Nephron progenitor cell (in vitro differentiated cells): ENCODE measurements around the gene FSIP1.

Experiments used
- DNase-seq: peaks from one replicate; pipeline ENCODE4 v3.0.0; 2021
- H3K27ac Mint-ChIP-seq: 2 replicates; pipeline ENCODE4 v1.8.0; 2021; ENCODE audit warnings: mild to moderate bottlenecking, moderate library complexity, mixed read lengths
- H3K27me3 Mint-ChIP-seq: 2 replicates; pipeline ENCODE4 v1.8.0; 2021; ENCODE audit warnings: mild to moderate bottlenecking, low read depth, mixed read lengths; ENCODE audit not compliant: poor library complexity
- H3K36me3 Mint-ChIP-seq: 2 replicates; pipeline ENCODE4 v1.8.0; 2021; ENCODE audit warnings: low read depth, mixed read lengths
- H3K4me1 Mint-ChIP-seq: 2 replicates; pipeline ENCODE4 v1.8.0; 2021; ENCODE audit warnings: mixed read lengths
- H3K4me3 Mint-ChIP-seq: 2 replicates; pipeline ENCODE4 v1.8.0; 2021; ENCODE audit warnings: mild to moderate bottlenecking, moderate library complexity, mixed read lengths
- H3K9me3 Mint-ChIP-seq: 2 replicates; pipeline ENCODE4 v1.8.0; 2021; ENCODE audit warnings: mild to moderate bottlenecking, moderate library complexity, mixed read lengths
- TF ChIP-seq, protein P1 (sequence below): fragments of 200-600 bp; sonication (generic); IDR thresholded peaks from 2 replicates; pipeline ENCODE4 v1.5.0; 2021; ENCODE audit warnings: antibody characterized with exemption

FSIP1 gene

DNA sequence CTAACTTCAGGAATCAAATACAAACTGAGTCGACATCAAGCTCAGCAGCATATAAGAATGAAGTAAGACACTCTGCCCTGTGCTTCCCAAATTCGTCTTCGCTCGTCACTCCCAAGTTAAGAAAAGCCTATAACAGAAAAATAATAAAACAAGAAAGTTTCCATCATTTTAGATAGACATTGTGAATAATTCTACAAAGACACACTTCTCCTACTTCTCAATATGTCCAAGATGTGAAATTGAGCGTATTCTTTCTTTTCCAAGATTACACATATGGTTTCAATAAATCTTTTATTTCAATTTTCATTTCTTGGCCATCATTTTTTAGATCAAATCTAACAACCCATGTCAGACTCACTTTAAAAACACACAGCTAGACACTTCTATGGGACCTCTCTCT, 85.1 kb downstream of the FSIP1 start:
- H3K27ac Mint-ChIP-seq = no peak overlapping the region
- H3K9me3 Mint-ChIP-seq = no peaks in the 10 kb centered on the region

GRCh38 chr15:39695793-39696192, 86.8 kb downstream of the FSIP1 start:
- H3K4me1 Mint-ChIP-seq = peaks cover 33% of the 10 kb centered on the region
- H3K27ac Mint-ChIP-seq = no peak overlapping the region
- no peaks in the 10 kb centered on the region for H3K9me3 Mint-ChIP-seq
- DNase-seq = no peak
- no peaks in the 10 kb centered on the region for H3K36me3 Mint-ChIP-seq
- TF ChIP-seq, protein P1, sequence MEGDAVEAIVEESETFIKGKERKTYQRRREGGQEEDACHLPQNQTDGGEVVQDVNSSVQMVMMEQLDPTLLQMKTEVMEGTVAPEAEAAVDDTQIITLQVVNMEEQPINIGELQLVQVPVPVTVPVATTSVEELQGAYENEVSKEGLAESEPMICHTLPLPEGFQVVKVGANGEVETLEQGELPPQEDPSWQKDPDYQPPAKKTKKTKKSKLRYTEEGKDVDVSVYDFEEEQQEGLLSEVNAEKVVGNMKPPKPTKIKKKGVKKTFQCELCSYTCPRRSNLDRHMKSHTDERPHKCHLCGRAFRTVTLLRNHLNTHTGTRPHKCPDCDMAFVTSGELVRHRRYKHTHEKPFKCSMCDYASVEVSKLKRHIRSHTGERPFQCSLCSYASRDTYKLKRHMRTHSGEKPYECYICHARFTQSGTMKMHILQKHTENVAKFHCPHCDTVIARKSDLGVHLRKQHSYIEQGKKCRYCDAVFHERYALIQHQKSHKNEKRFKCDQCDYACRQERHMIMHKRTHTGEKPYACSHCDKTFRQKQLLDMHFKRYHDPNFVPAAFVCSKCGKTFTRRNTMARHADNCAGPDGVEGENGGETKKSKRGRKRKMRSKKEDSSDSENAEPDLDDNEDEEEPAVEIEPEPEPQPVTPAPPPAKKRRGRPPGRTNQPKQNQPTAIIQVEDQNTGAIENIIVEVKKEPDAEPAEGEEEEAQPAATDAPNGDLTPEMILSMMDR = no peak
- H3K27me3 Mint-ChIP-seq = peaks cover 3% of the 10 kb centered on the region
- no peak overlapping the region for H3K4me3 Mint-ChIP-seq

More for the DNA sequence above, 85.1 kb downstream of the FSIP1 start:
- no peak overlapping the region for H3K4me3 Mint-ChIP-seq
- peaks cover 25% of the 10 kb centered on the region for H3K4me1 Mint-ChIP-seq
- H3K27me3 Mint-ChIP-seq = peaks cover 3% of the 10 kb centered on the region
- H3K36me3 Mint-ChIP-seq = no peaks in the 10 kb centered on the region
- no peak for DNase-seq
- TF ChIP-seq, protein P1 = no peak

DNA sequence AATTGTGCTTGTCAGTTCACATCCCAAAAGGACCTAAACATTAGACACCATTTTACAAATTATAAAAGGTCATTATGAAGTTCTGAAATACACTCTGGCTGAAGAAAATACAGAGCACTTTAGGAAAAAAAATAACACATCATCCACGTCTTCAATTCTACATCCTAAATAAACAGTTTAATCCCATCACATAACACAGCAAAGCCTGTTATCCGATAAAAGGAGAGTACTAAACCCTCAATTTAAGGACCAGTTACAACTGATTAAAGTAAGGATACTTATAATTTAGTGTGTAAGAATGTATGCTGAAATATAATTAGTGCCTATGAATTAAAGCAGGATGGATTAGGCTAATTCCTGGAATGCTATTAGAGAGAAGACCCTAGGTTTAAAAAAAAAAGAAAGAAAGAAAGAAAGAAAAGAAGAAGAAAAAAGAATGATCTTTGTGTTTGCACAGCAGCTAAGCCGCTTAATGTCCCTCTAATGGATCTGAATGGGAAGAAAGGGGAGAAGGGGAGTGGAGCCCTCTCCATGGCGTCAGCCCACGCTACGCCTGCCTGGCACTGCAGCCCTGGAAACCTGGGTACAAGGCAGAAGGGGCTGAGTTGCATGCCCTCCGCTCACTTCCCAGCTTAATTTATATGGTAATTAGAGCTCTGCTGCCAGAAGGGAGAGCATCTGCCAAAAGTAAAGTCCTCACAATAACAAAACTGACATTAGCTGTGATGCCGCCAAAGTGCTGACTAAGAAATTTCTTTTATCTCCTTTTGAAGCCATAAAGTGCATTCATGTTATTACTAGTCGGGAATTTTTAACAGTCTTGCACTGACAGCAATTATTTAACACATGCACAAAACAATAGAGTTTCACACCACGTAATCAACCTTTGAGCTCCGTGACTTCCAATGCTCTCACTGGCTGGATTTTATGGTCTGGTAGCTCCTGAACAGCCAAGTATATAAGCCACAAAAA, 90.0 kb downstream of the FSIP1 start:
- H3K9me3 Mint-ChIP-seq = no peaks in the 10 kb centered on the region
- peak overlapping the region; percentile 61 for H3K4me3 Mint-ChIP-seq
- no peak overlapping the region for H3K27ac Mint-ChIP-seq
- peak; percentile 15 for DNase-seq
- H3K4me1 Mint-ChIP-seq = peaks cover 38% of the 10 kb centered on the region
- TF ChIP-seq, protein P1 = no peak
- H3K27me3 Mint-ChIP-seq = no peaks in the 10 kb centered on the region
- H3K36me3 Mint-ChIP-seq = no peaks in the 10 kb centered on the region

GRCh38 chr15:39690881-39691634, 91.6 kb downstream of the FSIP1 start:
- Mint-ChIP-seq H3K4me1 (peaks cover 33% of the 10 kb centered on the region), H3K36me3 (no peaks in the 10 kb centered on the region), H3K4me3 (no peak overlapping the region), H3K9me3 (no peaks in the 10 kb centered on the region), H3K27ac (no peak overlapping the region), H3K27me3 (no peaks in the 10 kb centered on the region)
- no peak for DNase-seq
- TF ChIP-seq, protein P1 = no peak

DNA sequence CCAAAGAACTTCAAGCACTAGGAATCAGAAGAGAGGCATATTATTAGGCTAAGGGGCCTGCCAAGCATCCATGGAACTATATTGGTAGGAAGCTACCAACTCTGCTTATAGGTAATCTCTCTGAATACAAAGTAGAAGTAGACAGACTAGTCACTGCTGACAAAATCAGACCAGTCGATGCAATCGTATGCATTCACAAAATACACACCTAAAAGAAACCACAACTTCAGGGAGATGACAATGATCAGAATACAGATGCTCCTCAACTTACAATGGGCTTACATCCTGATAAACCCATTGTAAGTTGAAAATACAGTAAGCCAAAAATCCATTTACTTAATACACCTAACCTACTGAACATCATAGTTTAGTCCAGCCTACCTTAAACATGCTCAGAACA, 94.7 kb downstream of the FSIP1 start:
- no peak overlapping the region for H3K4me3 Mint-ChIP-seq
- no peaks in the 10 kb centered on the region for H3K36me3 Mint-ChIP-seq
- no peaks in the 10 kb centered on the region for H3K9me3 Mint-ChIP-seq
- peaks cover 27% of the 10 kb centered on the region for H3K4me1 Mint-ChIP-seq
- no peak for DNase-seq
- H3K27ac Mint-ChIP-seq = no peak overlapping the region
- TF ChIP-seq, protein P1 = no peak
- H3K27me3 Mint-ChIP-seq = no peaks in the 10 kb centered on the region
